NCI-H1105 treated with DMSO at 0.1 percent for 48 hours (cell line): ENCODE results near the gene RBM38.

Experiments used
- DNase-seq: peaks from one replicate; lab custom pipeline; 2025; lab: John Stamatoyannopoulos, UW

The RBM38 gene

DNA sequence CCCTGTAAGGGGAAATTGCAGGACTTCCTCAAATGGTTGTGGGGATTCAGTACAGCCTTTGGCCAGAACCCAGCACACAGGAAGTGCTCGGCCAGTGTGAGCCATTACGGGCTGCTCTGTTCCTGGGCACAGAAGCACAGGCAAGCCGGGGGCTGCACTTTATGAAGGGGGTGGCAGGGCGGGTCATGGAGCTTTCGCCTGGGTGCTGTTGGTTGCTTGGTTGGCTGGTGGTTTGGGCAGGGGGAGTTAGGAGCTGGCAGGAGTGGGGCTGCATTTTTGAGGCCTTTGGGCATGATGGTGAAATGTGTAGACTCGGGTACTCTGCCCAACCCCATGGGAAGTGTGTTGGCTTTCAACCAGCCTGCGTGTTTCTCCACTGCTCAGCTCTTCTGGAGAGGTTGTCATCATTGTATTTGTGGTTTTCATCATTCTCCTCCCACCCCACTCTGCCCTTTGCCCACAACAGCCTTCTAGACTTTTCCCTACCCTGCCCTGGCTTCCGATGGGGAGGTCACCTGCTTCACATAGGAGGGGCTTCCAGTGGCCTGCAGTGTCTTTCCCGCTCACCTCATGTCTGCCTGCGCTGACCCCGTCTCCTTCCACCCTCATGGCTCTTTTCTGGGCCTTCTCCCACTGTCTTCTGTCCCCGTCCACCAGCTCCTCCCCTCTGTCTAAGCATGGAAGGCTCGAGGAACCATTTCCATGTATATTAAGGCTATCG lies 16.1 kb upstream of the RBM38 start:
- no peak for DNase-seq

GRCh38 chr20:57375652-57376230 lies 15.5 kb upstream of the RBM38 start:
- DNase-seq = no peak

GRCh38 chr20:57377350-57377749 lies 13.8 kb upstream of the RBM38 start:
- no peak for DNase-seq

DNA sequence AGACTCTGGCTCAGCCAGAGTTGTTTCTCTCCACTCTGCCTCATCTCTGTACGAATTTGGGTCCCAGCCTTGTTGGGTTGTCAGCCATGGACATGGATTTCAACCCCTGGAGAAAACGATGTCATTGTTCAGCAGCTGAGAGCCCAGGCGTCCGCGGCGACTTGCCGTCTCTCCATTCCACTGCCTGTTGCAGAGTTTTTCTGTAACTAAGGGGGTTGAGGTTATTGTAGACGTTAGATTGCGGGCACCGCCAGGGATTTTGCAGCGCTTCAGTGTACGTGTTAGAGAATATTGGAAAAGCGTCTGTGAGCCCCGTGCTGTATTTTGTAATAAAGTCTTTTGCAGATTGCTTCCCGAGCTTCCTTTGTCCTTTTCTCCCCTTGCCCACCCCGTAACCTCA lies 13.1 kb upstream of the RBM38 start:
- DNase-seq = no peak

DNA sequence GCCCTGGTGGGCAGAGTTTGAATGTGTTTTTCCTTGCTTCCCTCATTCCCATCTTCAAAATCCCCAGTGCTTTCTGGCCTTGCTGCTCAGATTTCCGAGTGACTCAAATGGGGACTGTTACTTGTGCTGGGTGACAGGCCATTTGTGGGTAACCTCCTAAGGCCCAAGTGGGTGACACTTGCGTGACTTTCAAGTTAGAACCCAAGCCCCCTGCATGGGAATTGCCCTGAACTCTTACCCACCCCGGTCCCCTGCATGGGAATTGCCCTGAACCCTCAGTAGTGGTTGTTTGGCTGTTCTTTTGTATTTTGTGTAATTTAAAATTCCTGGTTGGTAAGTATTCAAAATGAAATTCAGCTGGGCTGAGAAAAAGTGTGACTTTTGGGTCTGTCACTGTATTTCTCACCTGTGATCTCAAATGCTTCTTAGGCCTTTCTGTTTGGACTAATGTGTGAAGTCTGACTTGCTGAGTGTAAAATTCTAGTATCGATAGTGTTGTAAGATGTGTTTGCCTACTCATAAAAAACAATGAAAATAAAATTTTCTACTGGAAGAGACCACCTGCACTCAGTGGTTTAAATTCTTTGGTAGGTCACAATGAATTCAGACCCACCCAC lies 12.4 kb upstream of the RBM38 start:
- no peak for DNase-seq

GRCh38 chr20:57379263-57379647 lies 11.9 kb upstream of the RBM38 start:
- DNase-seq = no peak

GRCh38 chr20:57380081-57380750 lies 11.0 kb upstream of the RBM38 start:
- no peak for DNase-seq

GRCh38 chr20:57381596-57382503 lies 9.3 kb upstream of the RBM38 start:
- DNase-seq = peak; percentile 65

DNA sequence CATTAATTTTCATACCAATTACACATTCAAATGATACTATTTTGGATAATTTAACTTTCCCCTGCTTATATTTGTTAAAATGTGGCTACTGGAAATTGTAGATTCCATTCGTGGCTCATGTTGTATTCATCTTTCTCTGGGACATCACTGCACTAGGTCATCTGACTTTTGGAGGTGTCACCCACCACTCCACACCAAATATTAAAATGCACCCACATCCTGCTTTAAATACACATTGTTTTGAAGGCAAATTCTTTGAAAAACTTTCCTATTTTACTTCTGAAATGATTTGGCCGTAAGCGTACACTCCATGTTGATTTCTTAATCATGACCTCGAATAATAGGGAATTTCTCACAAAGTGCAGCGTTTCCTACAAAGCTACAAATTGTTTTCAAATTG lies 8.7 kb upstream of the RBM38 start:
- no peak for DNase-seq

DNA sequence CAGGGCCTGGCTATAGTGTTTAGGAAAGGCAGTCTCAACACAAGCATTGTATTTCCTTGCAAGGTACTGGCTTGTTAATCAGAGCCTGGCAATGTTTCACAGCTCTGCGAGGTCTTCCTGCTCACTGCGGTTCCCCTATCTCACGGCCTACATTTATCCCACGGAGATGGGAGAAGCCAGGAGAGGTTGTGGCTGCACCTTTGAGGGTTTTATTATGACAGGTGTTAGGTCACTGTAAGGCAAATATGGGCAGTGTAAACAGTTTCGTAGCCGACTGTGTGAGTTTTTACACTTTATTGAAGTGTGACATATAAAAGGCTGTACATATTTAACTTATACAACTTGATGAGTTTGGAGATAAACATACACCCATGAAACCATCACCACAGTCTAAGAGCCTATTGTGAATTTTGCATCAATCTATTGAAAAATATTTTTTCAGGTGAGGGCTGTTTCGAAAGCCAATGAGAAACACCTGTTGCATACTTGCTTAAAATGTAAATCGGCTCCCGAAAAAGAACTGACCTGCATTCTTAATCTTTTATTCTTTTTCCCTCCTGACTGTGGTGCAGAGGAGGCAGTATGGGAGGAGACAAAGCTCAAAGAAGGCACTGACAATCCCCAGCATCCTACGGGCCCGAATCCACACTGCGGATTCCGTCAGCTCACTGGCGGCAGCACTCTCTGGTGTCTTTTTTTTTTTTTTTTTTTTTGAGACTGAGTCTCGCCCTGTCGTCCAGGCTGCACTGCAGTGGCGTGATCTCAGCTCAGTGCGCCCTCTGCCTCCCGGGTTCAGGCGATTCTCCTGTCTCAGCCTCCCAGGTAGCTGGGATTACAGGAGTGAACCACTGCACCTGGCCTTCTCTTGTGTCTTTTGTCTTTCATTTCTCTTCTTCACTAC lies 7.5 kb upstream of the RBM38 start:
- no peak for DNase-seq

GRCh38 chr20:57384486-57384885 lies 6.7 kb upstream of the RBM38 start:
- no peak for DNase-seq

- DNase-seq = no peak
These were observed 6.0 kb upstream of the RBM38 start for GRCh38 chr20:57384953-57385761.

DNA sequence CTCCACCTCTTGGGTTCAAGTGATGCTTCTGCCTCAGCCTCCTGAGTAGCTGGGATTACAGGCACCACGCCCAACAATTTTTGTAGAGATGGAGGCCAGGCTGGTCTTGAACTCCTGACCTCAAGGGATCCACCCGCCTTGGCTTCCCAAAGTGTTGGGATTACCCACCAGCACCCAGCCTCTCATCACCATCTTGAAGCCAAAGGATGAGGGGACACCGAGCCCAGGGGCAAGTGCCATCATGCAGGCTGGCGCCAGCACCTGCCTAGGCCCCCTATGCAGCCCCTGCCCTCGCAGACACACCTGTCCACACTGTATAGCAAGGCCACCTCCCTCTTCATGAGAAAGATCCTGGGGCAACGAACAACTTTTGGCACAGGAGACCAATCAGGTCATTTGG lies 5.3 kb upstream of the RBM38 start:
- no peak for DNase-seq

GRCh38 chr20:57386762-57387161 lies 4.4 kb upstream of the RBM38 start:
- DNase-seq = no peak

DNA sequence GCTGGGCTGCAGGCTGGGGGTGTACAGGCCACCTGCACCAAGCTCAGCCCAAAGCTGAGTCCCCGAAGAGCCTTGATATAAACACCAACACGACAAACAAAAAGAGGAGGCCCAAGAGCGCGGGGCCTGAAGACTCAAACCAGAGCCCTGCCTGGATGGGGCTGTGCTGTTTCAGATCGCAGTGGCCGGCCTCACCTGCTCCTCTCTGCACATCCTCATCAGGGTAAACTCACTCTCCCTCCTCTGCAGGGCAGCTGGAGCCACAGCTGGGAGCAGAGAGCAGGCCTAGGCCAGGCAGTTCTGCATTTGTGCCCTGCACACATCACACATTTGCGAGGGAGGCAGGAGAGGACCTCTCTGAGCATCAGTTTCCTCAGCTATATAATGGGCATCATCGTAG lies 3.7 kb upstream of the RBM38 start:
- DNase-seq = no peak

GRCh38 chr20:57387945-57388371 lies 3.2 kb upstream of the RBM38 start:
- DNase-seq = no peak

DNA sequence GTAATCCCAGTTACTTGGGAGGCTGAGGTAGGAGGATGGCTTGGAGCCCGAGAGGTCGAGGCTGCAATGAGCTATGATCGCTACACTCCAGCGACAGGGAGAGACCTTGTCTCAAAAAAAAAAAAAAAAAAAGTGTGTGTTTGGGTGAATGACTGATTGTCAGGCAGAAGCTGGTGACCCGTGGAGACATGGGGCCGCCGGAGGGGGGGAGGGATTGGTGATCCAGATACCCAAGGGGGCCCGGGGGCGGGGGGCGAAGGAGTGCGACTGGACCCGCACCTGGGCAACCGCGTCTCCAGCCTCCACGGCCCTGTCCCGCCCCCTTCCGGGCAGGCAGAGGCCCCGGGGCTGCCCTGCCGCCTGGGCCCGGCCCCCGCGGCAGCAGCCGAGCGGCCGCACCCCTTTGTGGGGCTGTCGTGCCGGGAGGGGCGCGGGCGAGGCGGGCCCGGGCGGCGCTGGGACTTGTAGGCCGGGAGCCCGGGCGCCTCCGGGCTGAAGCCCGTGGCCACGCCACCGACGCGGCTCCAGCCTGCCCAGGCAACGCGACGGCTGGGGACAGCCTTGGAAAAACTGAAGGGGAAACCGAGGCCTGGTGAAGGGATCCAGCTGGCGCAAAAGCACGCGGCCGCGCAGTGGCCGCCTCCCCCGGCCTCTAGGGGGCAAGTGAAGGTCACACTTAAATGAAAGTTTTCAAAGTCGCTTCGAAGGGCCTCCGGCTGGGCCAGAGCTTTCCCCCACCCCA lies 2.1 kb upstream of the RBM38 start:
- DNase-seq = peak; percentile 15

DNA sequence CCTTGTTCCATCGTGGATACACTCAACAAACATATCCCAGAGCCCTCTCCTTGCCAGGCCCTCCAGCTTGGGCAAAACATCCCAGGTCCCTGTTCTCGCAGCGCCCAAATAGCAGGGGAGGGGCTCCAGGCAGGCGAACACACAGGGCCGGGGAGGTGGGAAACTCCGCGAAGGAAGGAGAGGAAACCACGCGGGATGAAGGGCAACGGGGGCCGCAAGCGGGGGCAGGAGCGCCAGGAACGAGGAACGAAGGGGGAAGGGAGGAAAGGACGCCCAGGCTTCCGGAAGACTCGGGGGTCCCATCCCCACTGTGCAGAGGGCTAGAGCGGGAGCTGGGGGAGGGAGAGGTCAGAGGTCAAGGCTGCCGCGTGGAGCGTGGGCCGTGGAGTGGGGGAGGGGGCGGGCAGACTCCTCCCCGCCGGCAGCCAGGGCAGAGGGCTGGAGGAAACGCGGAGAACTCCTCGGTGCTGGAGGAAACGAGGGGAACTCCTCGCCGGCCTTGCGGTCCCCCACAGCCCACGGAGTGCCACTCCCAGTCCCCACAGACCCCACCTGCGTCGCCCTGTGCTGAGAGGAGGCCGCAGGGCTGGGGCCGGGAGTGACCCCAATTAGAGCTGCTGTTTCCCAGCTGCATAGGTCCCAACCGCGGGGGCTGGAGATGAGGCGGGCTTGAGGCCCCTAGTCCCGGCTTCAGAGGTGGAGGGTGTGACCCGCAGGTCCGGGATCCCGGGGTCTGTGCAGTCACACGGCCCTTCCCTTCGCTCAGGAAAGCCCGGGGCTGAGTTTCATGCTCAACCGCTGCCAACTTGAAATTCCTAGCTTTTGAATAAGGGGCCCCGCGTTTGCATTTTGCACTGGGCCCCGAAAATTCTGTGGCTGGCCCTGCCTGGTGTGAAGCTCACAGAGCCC lies 1.2 kb upstream of the RBM38 start:
- no peak for DNase-seq
